ENCODE data around the gene RELN. TPM values are rescaled to one million over a fixed set of nuclear protein-coding genes. Genes with fewer than 3 reads are reported as not detected.
"Not testable (repeated sequence)": the region's sequence is repeated elsewhere in the genome, so short reads cannot be mapped to it uniquely, and the experiment has no call there.

RELN gene
- total RNA-seq, 1 donor from 2014 or later = 0.44 TPM

DNA sequence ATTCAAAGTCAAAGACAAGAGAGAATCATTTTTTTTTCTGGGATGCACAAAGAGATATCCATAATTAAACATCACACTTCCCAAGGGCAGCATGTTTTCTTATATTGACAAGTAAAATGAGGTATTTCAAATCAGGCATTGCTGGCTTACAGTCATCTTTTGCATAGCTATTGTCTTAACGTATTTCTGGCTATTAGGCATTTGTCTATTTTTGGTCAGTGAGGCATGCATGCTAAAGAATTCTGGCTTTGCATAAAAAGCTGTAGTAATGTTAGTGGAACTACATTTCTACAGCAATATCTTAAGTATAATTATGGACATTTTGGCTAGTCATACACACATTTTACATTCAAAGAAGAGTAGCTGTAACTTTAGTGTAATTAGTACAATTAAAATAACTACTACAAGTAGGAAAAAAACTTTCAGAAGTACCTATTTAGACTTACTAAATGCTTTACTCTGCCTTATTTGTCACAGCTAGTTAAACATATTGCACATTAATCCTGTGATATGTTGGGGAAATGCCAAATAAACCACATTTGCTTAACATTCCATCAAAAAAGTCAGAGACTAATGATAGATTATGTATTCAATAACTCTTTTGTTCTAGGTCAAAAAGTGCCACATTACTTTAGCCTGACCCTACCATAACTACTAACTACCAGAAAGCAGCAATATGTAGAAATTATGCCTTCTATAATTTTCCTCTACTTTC is 76.4 kb downstream of the RELN start:
- Histone ChIP-seq H3K27me3 (ENCODE audit: low read depth) (no peaks in the 10 kb centered on the region), H3K4me1 (no peaks in the 10 kb centered on the region), H3K36me3 (no peaks in the 10 kb centered on the region), H3K9me3 (replicated peaks) (no peaks in the 10 kb centered on the region), H3K27ac (replicated peaks) (no peak overlapping the region), H3K4me3 (no peak overlapping the region)
- intact Hi-C loops (cut with micrococcal nuclease) = no loop called here
- TF ChIP-seq, protein P1, sequence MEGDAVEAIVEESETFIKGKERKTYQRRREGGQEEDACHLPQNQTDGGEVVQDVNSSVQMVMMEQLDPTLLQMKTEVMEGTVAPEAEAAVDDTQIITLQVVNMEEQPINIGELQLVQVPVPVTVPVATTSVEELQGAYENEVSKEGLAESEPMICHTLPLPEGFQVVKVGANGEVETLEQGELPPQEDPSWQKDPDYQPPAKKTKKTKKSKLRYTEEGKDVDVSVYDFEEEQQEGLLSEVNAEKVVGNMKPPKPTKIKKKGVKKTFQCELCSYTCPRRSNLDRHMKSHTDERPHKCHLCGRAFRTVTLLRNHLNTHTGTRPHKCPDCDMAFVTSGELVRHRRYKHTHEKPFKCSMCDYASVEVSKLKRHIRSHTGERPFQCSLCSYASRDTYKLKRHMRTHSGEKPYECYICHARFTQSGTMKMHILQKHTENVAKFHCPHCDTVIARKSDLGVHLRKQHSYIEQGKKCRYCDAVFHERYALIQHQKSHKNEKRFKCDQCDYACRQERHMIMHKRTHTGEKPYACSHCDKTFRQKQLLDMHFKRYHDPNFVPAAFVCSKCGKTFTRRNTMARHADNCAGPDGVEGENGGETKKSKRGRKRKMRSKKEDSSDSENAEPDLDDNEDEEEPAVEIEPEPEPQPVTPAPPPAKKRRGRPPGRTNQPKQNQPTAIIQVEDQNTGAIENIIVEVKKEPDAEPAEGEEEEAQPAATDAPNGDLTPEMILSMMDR (IDR thresholded peaks at IDR 0.05; ENCODE audit: borderline replicate concordance) = no peak
- no peak for DNase-seq

DNA sequence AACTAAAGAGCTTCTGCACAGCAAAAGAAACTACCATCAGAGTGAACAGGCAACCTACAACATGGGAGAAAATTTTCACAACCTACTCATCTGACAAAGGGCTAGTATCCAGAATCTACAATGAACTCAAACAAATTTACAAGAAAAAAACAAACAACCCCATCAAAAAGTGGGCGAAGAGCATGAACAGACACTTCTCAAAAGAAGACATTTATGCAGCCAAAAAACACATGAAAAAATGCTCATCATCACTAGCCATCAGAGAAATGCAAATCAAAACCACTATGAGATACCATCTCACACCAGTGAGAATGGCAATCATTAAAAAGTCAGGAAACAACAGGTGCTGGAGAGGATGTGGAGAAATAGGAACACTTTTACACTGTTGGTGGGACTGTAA is 78.4 kb downstream of the RELN start:
- H3K27ac ChIP-seq (replicated peaks); H3K4me3 ChIP-seq; H3K9me3 ChIP-seq (replicated peaks); H3K4me1 ChIP-seq; intact Hi-C loops (cut with micrococcal nuclease); H3K27me3 ChIP-seq (ENCODE audit: low read depth); DNase-seq; H3K36me3 ChIP-seq: not testable (repeated sequence)

DNA sequence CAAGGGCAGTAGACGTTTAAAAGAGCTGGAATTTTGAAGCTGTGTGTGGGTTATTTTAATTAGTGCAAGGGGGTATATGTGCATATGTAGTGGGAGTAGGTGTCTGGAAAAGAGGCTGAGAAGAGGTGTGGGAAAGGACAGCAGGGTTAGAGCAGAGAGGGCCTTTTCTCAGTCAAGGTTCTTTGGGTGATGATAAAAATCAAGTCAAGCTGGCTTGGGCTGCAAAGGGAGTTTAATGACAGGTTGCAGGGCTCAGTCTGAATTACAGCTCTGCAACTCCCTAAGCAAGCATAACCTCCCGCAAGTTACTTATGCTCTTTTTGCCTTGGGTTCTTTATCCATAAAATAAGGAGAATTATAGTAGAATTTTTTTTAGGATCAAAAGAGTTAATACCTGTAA is 83.5 kb downstream of the RELN start:
- DNase-seq = no peak
- Histone ChIP-seq H3K36me3 (no peaks in the 10 kb centered on the region), H3K9me3 (replicated peaks) (no peaks in the 10 kb centered on the region), H3K27ac (replicated peaks) (no peak overlapping the region), H3K4me3 (no peak overlapping the region), H3K27me3 (ENCODE audit: low read depth) (no peaks in the 10 kb centered on the region), H3K4me1 (no peaks in the 10 kb centered on the region)
- intact Hi-C loops (cut with micrococcal nuclease) = no loop called here
- TF ChIP-seq, protein P1 (IDR thresholded peaks at IDR 0.05; ENCODE audit: borderline replicate concordance) = no peak

DNA sequence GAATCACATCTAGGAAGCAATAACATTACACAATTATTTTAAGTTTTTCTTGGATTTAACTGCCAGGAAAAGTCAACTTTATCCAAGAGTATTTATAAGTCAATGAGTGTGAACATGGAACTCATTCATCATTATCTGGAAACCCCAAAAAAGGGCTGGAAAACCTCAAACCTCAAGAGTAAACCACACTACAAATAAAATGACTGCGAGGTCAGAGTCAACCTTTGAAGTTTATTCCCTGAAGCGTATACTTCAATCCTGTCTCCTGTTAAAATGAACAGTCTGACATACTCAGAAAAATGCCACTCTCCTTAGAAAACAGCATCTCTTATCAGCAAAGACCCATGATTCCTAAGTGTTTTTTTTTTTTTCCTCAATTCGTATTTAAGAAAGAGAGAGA is 86.5 kb downstream of the RELN start:
- H3K4me3 ChIP-seq = no peak overlapping the region
- H3K9me3 ChIP-seq (replicated peaks) = no peaks in the 10 kb centered on the region
- no peaks in the 10 kb centered on the region for H3K4me1 ChIP-seq
- H3K27ac ChIP-seq (replicated peaks) = no peak overlapping the region
- H3K36me3 ChIP-seq = no peaks in the 10 kb centered on the region
- DNase-seq = no peak
- H3K27me3 ChIP-seq (ENCODE audit: low read depth) = no peaks in the 10 kb centered on the region
- intact Hi-C loops (cut with micrococcal nuclease) = no loop called here
- TF ChIP-seq, protein P1 (IDR thresholded peaks at IDR 0.05; ENCODE audit: borderline replicate concordance) = no peak

DNA sequence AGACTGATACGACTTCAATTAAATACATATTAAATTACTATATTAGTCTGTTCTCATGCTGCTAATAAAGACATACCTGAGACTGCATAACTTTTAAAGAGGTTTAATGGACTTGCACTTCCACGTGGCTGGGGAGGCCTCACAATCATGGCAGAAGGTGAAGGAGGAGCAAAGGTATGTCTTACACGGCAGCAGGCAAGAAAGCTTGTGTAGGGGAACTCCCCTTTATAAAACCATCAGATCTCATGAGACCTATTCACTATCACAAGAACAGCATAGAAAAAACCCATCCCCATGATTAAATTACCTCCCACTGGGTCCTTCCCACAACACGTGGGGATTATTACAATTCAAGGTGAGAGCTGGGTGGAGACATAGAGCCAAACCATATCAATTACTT is 92.6 kb downstream of the RELN start:
- DNase-seq; H3K4me1 ChIP-seq; H3K36me3 ChIP-seq; H3K4me3 ChIP-seq; H3K27ac ChIP-seq (replicated peaks); H3K9me3 ChIP-seq (replicated peaks); H3K27me3 ChIP-seq (ENCODE audit: low read depth); intact Hi-C loops (cut with micrococcal nuclease): not testable (repeated sequence)

DNA sequence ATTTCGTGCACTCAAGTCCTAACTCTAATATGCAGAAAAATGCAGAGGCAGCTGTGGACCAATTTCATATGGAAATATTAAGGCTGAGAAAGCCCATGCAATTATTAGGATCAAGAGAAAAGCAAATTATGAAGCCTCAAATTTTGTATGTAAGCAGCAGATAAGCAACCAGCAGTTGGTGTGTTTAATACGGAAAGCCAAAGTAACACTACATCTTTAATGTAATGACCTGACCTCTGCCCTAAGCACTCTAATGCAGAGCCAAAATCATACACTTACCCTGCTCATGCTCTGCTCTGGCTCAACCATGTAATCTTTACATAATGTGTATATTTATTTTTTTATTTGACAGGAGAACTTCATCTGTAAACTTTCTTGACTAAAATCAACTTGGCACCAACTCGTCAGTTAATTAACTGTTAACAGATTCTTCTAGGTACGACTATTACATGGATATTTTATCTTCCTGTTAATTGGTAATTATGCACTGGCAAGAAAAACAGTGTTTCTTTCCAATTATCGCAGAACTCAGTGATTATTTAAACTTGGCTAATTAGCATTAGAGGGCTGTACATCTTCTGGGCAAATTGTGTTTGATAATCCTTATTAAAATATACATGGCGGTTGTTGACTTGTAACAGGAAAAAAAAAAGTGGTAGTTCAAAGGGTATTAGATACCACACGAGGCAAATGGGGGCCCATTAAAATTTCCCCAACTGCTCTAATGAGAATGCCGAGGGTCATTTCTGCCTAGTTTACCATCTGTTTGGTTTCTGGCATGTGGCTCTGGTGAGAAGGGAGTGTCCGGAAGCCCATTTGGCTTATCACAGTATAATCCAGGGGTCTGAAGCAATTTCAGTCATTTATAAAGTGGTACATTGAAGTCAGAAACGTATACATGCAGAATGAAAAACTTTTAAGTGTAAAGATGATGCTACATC is 94.5 kb downstream of the RELN start:
- intact Hi-C loops (cut with micrococcal nuclease) = no loop called here
- H3K36me3 ChIP-seq = no peaks in the 10 kb centered on the region
- DNase-seq = no peak
- H3K4me3 ChIP-seq = no peak overlapping the region
- no peak overlapping the region for H3K27ac ChIP-seq (replicated peaks)
- H3K9me3 ChIP-seq (replicated peaks) = no peaks in the 10 kb centered on the region
- H3K4me1 ChIP-seq = no peaks in the 10 kb centered on the region
- TF ChIP-seq, protein P1 (IDR thresholded peaks at IDR 0.05; ENCODE audit: borderline replicate concordance) = no peak
- H3K27me3 ChIP-seq (ENCODE audit: low read depth) = no peaks in the 10 kb centered on the region
